GM11168 (cell line): ENCODE measurements around the gene PRRC2B.
"Not testable (repeated sequence)": the region's sequence is repeated elsewhere in the genome, so short reads cannot be mapped to it uniquely, and the experiment has no call there.

Experiments used
- in situ Hi-C: fragments of 300-500 bp; cut with MboI; formaldehyde crosslinking; loops from one replicate; pipeline ENCODE4 v1.12.0; 2022; ENCODE audit warnings: low sequenced_read_pairs; ENCODE audit not compliant: unreplicated experiment

PRRC2B gene

DNA sequence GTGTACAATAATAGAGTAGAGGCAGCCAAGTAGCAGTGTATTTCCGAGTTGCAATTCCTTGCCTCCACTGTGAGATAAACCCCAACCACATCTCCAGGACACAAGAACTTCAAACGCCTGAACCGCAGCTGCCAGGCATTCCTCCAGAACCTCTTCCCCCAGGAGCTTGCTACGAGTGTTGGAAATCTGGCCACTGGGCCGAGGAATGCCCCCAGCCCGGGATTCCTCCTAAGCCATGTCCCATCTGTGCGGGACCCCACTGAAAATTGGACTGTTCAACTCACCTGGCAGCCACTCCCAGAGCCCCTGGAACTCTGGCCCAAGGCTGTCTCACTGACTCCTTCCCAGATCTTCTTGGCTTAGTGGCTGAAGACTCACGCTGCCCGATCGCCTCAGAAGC, 155.3 kb downstream of the PRRC2B start:
- in situ Hi-C loops, result not testable (repeated sequence)
